GM19240 (cell line): ENCODE data around the gene TBC1D22A.
"Not testable (repeated sequence)": the region's sequence is repeated elsewhere in the genome, so short reads cannot be mapped to it uniquely, and the experiment has no call there.

Source experiments
- DNase-seq: peaks from one replicate; pipeline ENCODE4 v3.0.0; 2011; ENCODE audit warnings: low spot score; ENCODE audit not compliant: insufficient read length

TBC1D22A gene

GRCh38 chr22:46812034-46812605 lies 49.7 kb downstream of the TBC1D22A start:
- no peak for DNase-seq

- no peak for DNase-seq
Measured at GRCh38 chr22:46812788-46813187, 50.3 kb downstream of the TBC1D22A start.

DNA sequence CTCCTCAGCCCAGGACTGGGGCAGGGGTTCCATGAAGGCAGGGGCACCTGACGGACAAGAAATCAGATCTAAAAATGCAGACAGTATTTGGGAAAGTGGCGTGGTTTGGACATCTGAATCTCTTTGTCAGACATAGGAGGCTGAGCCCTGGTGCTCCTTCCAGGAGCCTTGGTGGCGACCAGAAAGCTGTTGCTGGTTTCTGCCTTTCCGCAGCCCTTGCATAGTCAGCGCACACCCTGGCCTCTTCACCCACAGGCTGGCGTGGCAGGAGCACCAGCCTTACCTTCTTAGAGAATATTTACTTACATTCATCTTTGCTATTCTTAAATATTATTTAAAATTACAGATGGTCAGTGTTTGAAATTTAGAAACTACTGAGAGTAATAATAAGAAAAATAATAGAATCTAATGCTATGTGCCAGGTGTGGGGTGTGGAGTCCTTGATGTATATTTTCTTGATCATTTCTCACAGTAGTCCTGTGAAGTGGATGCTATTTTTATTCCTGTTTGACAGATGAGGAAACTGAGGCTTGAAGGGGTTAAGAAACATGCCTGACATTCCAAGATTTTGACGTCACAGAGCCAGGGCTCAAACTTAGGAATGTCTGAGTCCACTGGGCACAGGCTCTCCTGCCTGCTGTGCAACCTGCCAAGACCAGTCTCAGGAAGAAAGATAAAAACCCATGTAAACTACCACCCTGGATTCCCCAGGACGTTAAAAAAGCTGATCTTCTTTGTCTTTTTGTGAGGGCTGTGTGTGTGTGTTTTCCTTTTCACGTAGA lies 51.6 kb downstream of the TBC1D22A start:
- no peak for DNase-seq

DNA sequence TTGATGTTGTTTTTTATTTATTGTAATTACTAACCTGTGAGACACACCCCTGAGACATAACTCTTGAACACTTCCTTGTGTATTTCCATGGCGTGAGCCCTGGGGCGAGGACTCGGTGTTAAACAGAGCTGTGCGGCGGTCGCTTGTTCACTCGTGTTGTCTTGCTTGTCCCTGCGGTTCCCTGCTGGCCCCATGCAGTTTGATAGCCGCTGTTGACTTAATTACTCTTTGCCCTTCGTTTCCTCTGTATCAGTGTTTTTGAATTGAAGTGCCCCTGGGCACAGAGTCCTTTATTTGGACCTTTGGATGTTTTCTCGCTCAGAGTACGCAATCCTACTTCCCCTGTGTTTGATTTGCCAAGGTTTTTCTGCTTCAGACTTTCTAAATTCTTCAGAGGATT lies 52.7 kb downstream of the TBC1D22A start:
- no peak for DNase-seq

- no peak for DNase-seq
Measured at GRCh38 chr22:46815559-46815895, 53.1 kb downstream of the TBC1D22A start.

DNA sequence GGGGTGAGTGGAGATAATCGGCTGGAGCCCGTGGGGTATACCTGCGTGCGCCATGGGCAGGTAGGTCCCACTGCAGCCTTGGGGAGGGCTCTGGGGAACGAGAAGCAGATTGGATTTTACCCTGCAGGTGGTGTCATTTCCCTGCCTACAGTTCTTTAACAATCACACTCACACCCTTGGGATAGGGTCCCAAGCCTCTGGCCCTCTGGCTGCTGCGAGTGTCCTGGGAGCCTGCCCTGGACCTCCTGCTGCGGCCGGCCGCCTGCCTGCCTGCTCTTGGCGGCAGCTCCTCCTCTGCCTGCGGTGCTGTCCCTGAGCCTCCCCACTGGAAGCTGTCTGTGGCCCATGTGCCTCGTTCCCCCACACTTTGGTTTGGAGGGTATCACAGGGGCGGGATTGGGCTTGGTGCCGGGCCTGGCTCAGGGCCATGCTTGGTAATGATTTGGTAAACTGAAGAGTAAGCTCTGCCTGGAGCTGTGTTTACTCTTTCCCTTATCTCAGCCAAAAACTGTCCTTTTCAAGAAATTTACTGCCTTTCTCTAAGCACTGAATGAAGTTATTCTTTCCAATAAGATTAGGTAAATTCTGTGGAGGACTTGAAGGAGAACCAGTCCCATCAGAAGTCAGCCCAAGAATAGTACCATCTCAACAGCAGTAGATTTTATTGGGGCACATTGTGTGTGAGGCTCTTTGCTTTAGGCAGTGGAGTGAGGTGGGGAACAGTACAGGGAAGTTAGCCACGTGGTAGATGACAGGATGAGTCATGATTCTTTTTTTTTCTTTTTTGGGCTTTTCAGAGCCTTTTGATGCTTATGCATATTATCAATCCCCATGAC lies 53.7 kb downstream of the TBC1D22A start:
- no peak for DNase-seq

DNA sequence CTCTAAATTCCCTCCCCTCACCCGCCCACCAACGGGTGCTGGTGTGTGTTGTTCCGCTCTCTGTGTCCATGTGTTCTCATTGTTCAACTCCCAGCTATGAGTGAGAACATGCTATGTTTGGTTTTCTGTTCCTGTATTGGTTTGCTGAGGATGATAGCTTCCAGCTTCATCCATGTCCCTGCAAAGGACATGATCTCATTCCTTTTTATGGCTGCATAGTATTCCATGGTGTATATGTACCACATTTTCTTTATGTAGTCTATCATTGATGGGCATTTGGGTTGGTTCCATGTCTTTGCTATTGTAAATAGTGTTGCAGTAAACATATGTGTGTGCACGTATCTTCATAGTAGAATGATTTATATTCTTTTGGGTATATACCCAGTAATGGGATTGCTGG lies 54.9 kb downstream of the TBC1D22A start:
- not testable (repeated sequence) for DNase-seq

DNA sequence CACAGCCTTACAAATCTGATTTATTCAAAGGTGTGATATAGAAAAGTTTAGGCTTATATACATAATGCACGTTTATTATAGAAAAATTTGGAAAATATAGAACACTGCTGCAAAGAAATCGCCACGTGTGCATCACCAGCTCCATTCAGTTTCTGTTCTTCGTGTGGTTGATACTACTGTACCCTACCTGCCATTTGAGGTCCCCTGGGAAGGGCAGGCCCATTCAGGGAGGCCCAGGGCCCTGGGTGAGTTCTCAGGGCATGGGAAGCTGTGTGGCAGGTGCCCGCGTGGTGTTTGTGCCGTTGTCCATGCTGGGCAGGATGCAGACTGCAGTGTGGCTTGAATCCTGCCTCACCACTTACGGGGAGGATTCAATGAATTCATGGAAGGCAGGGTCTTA lies 60.8 kb downstream of the TBC1D22A start:
- DNase-seq, result no peak

- no peak for DNase-seq
Measured at GRCh38 chr22:46823654-46824053, 61.2 kb downstream of the TBC1D22A start.

DNA sequence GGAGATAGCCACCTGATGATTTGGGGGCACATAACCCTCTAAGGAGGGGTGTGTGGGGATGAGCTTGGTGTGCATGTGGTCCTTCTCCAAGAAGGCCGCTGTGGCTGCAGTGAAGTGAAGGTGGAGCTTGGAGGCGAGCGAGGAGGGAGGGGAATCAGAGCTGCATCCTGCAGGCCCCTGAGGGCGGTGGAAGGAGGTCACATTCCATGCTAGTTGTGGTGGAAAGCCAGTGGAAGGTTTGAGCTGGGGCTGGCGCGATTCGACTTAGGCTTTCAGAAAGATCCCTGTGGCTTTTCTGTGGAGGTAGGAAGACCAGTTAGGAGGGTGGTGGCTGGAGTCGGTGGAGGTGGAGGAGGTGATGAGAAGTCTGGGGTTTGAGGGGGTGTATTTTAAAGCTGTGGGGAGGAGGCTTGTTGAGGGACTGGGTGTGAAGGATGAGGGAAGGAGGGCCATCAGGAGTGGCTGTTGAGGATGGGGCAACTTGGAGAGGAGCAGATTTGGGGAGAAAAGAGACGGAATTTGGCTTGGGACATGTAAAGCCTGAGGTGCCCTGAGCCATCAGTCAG lies 62.0 kb downstream of the TBC1D22A start:
- no peak for DNase-seq

- DNase-seq, result no peak
Measured at GRCh38 chr22:46824980-46825544, 62.6 kb downstream of the TBC1D22A start.

- DNase-seq, result no peak
Measured at GRCh38 chr22:46826438-46827135, 64.1 kb downstream of the TBC1D22A start.

DNA sequence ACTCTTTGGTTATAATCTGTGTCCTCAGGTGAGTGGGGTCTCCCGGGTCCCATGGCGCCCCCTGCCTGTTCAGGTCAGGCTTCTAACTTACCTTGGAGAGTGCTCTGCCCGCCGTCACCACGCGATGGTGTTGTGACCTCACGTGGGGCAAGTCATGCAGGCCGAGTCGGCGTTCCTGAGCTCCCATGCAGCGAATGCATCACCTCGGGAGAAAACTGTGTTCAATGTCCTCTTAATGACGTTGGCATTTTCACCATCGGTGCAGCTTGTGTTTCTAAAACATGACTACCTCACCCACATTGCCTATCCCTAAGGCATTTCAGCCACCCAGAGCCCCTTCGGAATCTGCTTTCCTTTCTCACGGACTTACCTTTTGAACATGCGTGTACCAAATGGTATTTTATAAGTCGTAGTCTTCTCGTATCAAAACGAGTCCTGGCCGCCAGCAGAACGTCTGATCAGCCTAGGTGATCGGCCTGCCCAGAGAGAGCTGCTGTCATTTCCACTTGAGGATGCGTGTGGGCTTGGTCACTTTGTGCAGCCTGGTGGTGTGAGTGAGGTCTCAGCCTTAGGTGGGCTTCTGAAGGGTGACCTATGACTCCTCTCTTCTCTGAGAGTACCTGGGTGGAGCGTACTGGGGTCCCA lies 64.8 kb downstream of the TBC1D22A start:
- no peak for DNase-seq

DNA sequence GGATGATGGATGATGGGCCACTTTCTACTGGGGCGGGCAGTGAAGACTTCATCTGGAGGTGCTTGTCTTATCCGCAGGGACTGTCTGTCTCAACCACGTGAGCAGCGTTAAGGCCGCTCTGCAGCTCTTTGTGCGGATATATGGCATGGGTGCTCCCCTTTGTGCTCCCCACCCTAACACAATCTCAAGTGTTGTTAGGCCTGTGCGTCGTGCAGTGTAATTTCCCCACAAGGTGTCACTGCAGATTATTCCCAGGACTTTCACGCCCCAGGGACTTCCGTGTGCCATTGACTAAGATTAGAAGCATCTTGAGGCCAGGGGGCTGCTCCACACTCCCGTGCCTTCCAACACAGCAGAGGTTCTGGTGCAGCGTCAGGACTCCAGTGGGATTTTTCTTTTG lies 65.3 kb downstream of the TBC1D22A start:
- DNase-seq, result no peak

GRCh38 chr22:46828323-46828900 lies 66.0 kb downstream of the TBC1D22A start:
- no peak for DNase-seq

GRCh38 chr22:46829117-46829891 lies 66.9 kb downstream of the TBC1D22A start:
- DNase-seq, result no peak

DNA sequence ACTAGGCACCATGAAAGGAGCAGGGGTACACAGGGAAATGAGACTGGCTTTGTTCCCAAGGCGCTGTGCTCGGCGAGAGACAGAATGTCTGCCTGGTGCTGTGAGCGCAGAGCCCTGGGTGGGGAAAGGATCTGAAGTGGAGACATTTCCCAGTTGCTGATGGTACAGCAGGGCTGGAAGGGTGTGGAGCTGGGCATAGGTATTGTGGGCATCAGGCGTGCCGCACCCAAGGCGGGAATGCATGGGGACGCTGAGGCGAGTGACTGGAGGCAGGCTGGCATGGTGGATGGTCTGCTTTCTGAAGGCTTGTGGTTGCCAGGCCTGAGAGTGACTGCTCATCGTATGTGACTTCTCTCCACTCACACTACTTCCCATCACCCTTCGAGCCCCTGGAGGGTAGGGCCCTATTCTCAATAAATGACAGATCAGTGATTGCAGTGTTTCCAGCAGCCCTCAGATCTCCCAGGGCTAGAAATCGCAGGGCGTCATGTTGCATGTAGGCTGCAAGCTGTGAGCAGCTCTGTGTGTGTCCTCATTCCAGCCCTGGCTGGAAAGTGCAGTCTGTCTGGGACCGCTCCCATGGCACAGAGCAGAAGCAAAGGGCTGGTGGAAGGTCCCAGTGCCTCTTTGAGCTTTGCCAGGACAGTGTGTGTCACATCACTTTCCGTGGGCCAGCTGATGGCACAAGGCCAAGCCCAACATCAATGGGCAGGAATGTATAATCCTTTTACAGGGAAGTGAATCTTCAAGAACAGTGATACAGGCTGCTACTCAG lies 67.7 kb downstream of the TBC1D22A start:
- no peak for DNase-seq

DNA sequence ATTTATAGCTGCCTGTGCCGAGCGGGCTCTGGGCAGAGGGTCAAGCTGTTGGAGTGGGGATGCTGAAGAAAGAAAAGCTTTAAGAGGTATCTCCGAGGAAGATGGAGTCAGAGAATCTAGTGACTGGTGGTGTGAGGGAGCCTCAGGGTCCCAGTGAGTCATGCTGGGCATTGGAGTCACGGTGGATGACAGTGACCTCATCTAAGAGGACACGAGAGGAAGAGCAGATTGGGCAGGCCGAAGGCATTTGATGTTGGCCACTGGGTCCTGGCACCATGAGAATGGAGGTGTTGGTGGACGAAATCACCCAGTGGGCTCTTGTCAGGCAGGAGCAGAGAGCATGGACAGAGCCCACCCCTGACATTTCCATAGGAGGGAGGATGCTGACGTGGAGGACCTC lies 68.4 kb downstream of the TBC1D22A start:
- no peak for DNase-seq

DNA sequence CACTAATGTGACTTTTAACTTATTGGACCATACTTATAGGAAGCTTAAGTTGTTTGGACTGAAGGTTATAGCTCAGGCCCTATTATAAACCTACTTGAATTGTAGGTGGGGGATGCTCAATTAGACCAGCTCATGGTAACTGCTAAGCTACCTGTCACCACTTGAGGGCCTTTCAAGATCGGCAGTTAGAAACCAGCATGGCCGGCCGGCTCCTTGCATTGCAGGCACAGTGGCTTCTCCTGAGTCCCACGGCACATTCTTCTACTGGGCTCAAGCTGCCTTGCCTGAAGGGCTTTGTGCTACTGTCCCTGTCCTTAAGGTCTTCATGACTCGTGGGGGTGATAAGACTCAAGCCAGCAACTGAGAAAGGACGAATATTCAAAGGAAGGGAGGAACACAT lies 70.8 kb downstream of the TBC1D22A start:
- DNase-seq, result no peak
